ENCODE measurements around the gene SLITRK2. TPM values are rescaled to one million over a fixed set of nuclear protein-coding genes. Genes with fewer than 3 reads are reported as not detected.
A peak's percentile ranks its signal among the peaks of the same experiment; 100 is the strongest.

The SLITRK2 gene
- total RNA-seq, 1 donor from 2014 or later, result 0.26 TPM

GRCh38 chrX:145818186-145819113 is 821 bp downstream of the SLITRK2 start:
- H3K36me3 Mint-ChIP-seq, result peaks cover 1% of the 10 kb centered on the region
- DNase-seq (ENCODE audit: low spot score), result peak; percentile 27
- H3K27me3 Mint-ChIP-seq (ENCODE audit: insufficient read depth, low read depth), result peaks cover 46% of the 10 kb centered on the region
- H3K27ac Mint-ChIP-seq, result no peak overlapping the region
- H3K36me3 ChIP-seq, result no peaks in the 10 kb centered on the region
- TF ChIP-seq EZH2phosphoT487 (IDR thresholded peaks at IDR 0.05) (peak; percentile 59), EZH2 (IDR thresholded peaks at IDR 0.05) (peak; percentile 57), CTCF (IDR thresholded peaks at IDR 0.05) (no peak)
- peaks cover 10% of the 10 kb centered on the region for H3K4me1 Mint-ChIP-seq
- peak overlapping the region; percentile 85 for H3K4me2 ChIP-seq
- peak overlapping the region; percentile 42 for H2AFZ ChIP-seq (replicated peaks)
- H3K9ac ChIP-seq, result no peak overlapping the region
- H3K4me3 ChIP-seq, result peak overlapping the region; percentile 53
- peak overlapping the region; percentile 60 for H3K4me3 Mint-ChIP-seq
- H3F3A ChIP-seq (ENCODE audit: low read depth), result no peaks in the 10 kb centered on the region
- no peaks in the 10 kb centered on the region for H3K9me3 ChIP-seq (ENCODE audit: low read depth)
- no peaks in the 10 kb centered on the region for H3K79me2 ChIP-seq (ENCODE audit: low read depth)
- H3K27ac ChIP-seq, result no peak overlapping the region
- H4K20me1 ChIP-seq (ENCODE audit: low read depth), result no peaks in the 10 kb centered on the region
- no peaks in the 10 kb centered on the region for H3K4me1 ChIP-seq
- H3K9me3 Mint-ChIP-seq, result peaks cover 18% of the 10 kb centered on the region
- peaks cover 100% of the 10 kb centered on the region for H3K27me3 ChIP-seq

GRCh38 chrX:145820825-145821224 is 3.2 kb downstream of the SLITRK2 start:
- Histone ChIP-seq H4K20me1 (ENCODE audit: low read depth) (no peaks in the 10 kb centered on the region), H3K4me3 (peak overlapping the region; percentile 45), H3K27ac (no peak overlapping the region), H2AFZ (replicated peaks) (no peak overlapping the region), H3K9me3 (ENCODE audit: low read depth) (no peaks in the 10 kb centered on the region), H3K4me2 (peak overlapping the region; percentile 78), H3K79me2 (ENCODE audit: low read depth) (no peaks in the 10 kb centered on the region), H3K36me3 (no peaks in the 10 kb centered on the region), H3K4me1 (no peaks in the 10 kb centered on the region), H3K27me3 (peaks cover 92% of the 10 kb centered on the region), H3K9ac (no peak overlapping the region), H3F3A (ENCODE audit: low read depth) (no peaks in the 10 kb centered on the region)
- TF ChIP-seq EZH2 (IDR thresholded peaks at IDR 0.05) (no peak), CTCF (IDR thresholded peaks at IDR 0.05) (no peak), EZH2phosphoT487 (IDR thresholded peaks at IDR 0.05) (no peak)
- H3K4me1 Mint-ChIP-seq, result peaks cover 10% of the 10 kb centered on the region
- peaks cover 44% of the 10 kb centered on the region for H3K27me3 Mint-ChIP-seq (ENCODE audit: insufficient read depth, low read depth)
- H3K4me3 Mint-ChIP-seq, result no peak overlapping the region
- DNase-seq (ENCODE audit: low spot score), result no peak
- no peak overlapping the region for H3K27ac Mint-ChIP-seq
- H3K36me3 Mint-ChIP-seq, result peaks cover 1% of the 10 kb centered on the region
- peaks cover 18% of the 10 kb centered on the region for H3K9me3 Mint-ChIP-seq

- TF ChIP-seq EZH2 (IDR thresholded peaks at IDR 0.05) (no peak), EZH2phosphoT487 (IDR thresholded peaks at IDR 0.05) (peak; percentile 54)
- peaks cover 86% of the 10 kb centered on the region for H3K27me3 ChIP-seq
- Mint-ChIP-seq H3K9me3 (peaks cover 16% of the 10 kb centered on the region), H3K36me3 (peaks cover 1% of the 10 kb centered on the region), H3K27ac (no peak overlapping the region), H3K4me1 (peaks cover 10% of the 10 kb centered on the region), H3K27me3 (ENCODE audit: insufficient read depth, low read depth) (peaks cover 44% of the 10 kb centered on the region), H3K4me3 (peak overlapping the region; percentile 86)
- no peaks in the 10 kb centered on the region for H3F3A ChIP-seq (ENCODE audit: low read depth)
- no peaks in the 10 kb centered on the region for H4K20me1 ChIP-seq (ENCODE audit: low read depth)
- peak overlapping the region; percentile 45 for H3K4me3 ChIP-seq
- peak overlapping the region; percentile 42 for H2AFZ ChIP-seq (replicated peaks)
- DNase-seq (ENCODE audit: low spot score), result peak; percentile 74
- no peak overlapping the region for H3K27ac ChIP-seq
- H3K79me2 ChIP-seq (ENCODE audit: low read depth), result no peaks in the 10 kb centered on the region
- H3K4me2 ChIP-seq, result peak overlapping the region; percentile 78
- H3K36me3 ChIP-seq, result no peaks in the 10 kb centered on the region
- H3K9ac ChIP-seq, result no peak overlapping the region
- H3K4me1 ChIP-seq, result no peaks in the 10 kb centered on the region
- H3K9me3 ChIP-seq (ENCODE audit: low read depth), result no peaks in the 10 kb centered on the region
Measured at GRCh38 chrX:145821291-145821897, 3.8 kb downstream of the SLITRK2 start.

All from neural progenitor cell (in vitro differentiated cells).